ENCODE results near the gene SPAG17.

SPAG17 gene

DNA sequence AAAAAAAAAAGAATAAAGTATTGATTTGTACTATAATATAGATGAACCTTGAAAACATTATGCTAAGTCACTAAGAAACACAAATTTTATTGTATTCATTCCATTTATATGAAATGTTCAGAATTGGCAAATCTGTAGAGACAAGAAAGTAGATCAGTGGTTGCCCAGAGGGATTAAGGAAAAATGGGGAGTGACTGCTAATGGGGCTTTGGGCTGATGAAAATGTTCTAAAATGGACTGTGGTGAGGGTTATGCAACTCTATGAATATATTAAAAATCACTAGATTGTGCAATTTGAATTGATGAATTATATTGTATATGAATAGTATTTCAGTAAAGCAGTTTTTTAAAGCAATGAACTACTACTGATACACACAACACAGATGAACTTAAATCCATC lies 265.7 kb downstream of the SPAG17 start:
- peaks cover 36% of the 10 kb centered on the region for H3K36me3 ChIP-seq (ENCODE audit: control insufficient read depth, insufficient read depth, low read length)
- H3K4me3 ChIP-seq (ENCODE audit: extremely low read depth, insufficient read depth, low read length, poor library complexity, severe bottlenecking), result no peak overlapping the region
- H3K9me3 ChIP-seq (ENCODE audit: control insufficient read depth, low read length), result no peaks in the 10 kb centered on the region
- no peaks in the 10 kb centered on the region for H3K4me1 ChIP-seq (ENCODE audit: control insufficient read depth, insufficient read depth, low read length, poor library complexity, severe bottlenecking)
- H3K27ac ChIP-seq (ENCODE audit: low read depth, low read length, severe bottlenecking), result no peak overlapping the region

DNA sequence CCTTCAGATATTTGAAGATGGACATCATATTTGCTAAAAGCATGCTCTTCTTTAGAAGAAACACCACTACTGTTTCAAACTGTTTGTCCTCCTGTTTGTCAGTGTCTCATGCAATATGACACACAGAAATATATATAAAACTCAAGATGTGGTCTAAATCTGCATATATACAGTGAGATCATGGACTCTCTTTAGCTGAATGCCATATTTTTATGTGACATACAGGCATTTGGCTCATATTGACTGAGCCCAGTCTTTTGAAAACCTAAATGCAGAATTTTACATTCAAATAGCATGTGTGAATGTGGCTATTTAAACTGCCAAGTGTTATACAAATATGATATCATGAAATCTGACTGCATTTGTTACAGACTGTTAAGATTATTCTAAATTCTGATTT lies 274.0 kb downstream of the SPAG17 start:
- H3K36me3 ChIP-seq (ENCODE audit: control insufficient read depth, insufficient read depth, low read length), result peaks cover 59% of the 10 kb centered on the region
- H3K27ac ChIP-seq (ENCODE audit: low read depth, low read length, severe bottlenecking), result no peak overlapping the region
- no peaks in the 10 kb centered on the region for H3K4me1 ChIP-seq (ENCODE audit: control insufficient read depth, insufficient read depth, low read length, poor library complexity, severe bottlenecking)
- H3K4me3 ChIP-seq (ENCODE audit: extremely low read depth, insufficient read depth, low read length, poor library complexity, severe bottlenecking), result no peak overlapping the region
- no peaks in the 10 kb centered on the region for H3K9me3 ChIP-seq (ENCODE audit: control insufficient read depth, low read length)

DNA sequence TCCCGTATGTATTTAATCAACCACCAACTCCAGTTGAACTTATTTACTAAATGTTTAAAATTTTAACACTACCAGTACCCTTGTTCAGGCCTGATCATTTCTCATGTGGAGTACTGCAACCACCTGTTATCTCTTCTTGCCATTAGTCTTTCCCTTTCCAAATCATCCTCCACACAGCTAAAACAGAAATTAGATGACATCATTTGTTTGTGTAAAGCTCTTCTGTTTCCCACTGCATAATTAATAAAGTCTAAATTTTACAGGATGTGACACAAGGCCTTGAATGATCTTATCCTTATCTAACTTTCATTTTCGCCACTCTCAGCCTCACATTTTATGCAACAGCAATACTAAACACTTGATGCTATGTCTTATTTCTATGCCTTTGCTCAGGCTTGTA lies 280.0 kb downstream of the SPAG17 start:
- Histone ChIP-seq H3K36me3 (ENCODE audit: control insufficient read depth, insufficient read depth, low read length) (peaks cover 46% of the 10 kb centered on the region), H3K4me3 (ENCODE audit: extremely low read depth, insufficient read depth, low read length, poor library complexity, severe bottlenecking) (no peak overlapping the region), H3K9me3 (ENCODE audit: control insufficient read depth, low read length) (no peaks in the 10 kb centered on the region), H3K4me1 (ENCODE audit: control insufficient read depth, insufficient read depth, low read length, poor library complexity, severe bottlenecking) (no peaks in the 10 kb centered on the region), H3K27ac (ENCODE audit: low read depth, low read length, severe bottlenecking) (no peak overlapping the region)
- 93 to 95% methylated on average over 2 of the region's 2 CpGs for WGBS, 2 experiments (ENCODE audit: insufficient coverage in 2 of 2)

DNA sequence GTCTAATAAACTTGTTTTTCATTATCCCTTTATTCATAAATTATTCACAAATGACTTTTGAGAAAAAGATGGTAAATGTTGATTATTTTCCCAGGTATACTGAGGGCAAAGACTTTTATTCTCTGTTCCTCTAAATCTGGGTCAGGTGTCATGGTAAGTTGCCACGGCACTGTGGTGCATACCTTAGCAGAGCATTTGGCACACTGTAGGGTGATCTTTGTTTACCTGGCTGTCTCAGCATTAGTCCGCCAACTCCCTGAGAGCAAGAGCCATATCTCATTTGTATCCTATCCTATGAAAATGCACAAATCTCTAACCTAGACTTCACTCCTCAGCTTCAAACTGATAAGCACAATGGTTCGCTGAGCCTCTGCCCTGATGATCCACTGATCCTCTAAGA lies 280.5 kb downstream of the SPAG17 start:
- no peaks in the 10 kb centered on the region for H3K4me1 ChIP-seq (ENCODE audit: control insufficient read depth, insufficient read depth, low read length, poor library complexity, severe bottlenecking)
- WGBS, 2 experiments (ENCODE audit: insufficient coverage in 2 of 2), result 84 to 90% methylated on average over 3 of the region's 3 CpGs

More for the DNA sequence above, 280.5 kb downstream of the SPAG17 start:
- Histone ChIP-seq H3K9me3 (ENCODE audit: control insufficient read depth, low read length) (no peaks in the 10 kb centered on the region), H3K4me3 (ENCODE audit: extremely low read depth, insufficient read depth, low read length, poor library complexity, severe bottlenecking) (no peak overlapping the region), H3K36me3 (ENCODE audit: control insufficient read depth, insufficient read depth, low read length) (peaks cover 45% of the 10 kb centered on the region), H3K27ac (ENCODE audit: low read depth, low read length, severe bottlenecking) (no peak overlapping the region)

Data from mesodermal cell (in vitro differentiated cells).